Esophagus muscularis mucosa (tissue), 3 donors: ENCODE data around the gene RDH16.

Source experiments
- POLR2AphosphoS5 ChIP-seq, 2 donors: sonication (generic); formaldehyde crosslinking; IDR thresholded peaks; one replicate each; pipeline ENCODE4 v1.6.1; 2017; ENCODE audit warnings: antibody characterized with exemption in 2 of 2
- TF ChIP-seq, protein P1 (sequence below), 3 experiments: fragments of 200-600 bp in 2 of 3; fragments of 450-650 bp in 1 of 3; sonication (generic) in 2 of 3; IDR thresholded peaks; one replicate each; pipeline ENCODE4 v1.5.1; 2017 to 2019; ENCODE audit warnings: antibody characterized with exemption in 3 of 3, mild to moderate bottlenecking in 2 of 3, moderate library complexity in 1 of 3

DNA sequence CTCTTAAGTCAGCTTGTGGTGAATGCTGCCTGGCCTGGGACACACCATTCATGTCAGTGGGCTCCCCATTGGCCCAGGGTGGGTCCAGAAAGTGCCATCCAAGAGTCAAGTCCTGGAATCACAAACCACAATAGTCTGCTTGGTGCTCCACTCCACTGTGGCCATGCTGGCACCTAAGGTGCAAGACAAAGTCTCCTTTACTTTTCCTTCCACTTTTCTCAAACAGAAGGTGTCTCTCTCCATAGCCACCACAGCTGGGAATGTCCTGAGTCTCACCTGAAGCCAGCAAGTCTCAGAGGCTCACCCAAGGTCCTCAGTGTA is 9.0 kb downstream of the RDH16 start:
- TF ChIP-seq, protein P1, sequence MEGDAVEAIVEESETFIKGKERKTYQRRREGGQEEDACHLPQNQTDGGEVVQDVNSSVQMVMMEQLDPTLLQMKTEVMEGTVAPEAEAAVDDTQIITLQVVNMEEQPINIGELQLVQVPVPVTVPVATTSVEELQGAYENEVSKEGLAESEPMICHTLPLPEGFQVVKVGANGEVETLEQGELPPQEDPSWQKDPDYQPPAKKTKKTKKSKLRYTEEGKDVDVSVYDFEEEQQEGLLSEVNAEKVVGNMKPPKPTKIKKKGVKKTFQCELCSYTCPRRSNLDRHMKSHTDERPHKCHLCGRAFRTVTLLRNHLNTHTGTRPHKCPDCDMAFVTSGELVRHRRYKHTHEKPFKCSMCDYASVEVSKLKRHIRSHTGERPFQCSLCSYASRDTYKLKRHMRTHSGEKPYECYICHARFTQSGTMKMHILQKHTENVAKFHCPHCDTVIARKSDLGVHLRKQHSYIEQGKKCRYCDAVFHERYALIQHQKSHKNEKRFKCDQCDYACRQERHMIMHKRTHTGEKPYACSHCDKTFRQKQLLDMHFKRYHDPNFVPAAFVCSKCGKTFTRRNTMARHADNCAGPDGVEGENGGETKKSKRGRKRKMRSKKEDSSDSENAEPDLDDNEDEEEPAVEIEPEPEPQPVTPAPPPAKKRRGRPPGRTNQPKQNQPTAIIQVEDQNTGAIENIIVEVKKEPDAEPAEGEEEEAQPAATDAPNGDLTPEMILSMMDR (IDR thresholded peaks at IDR 0.05), result no peak
- TF ChIP-seq POLR2AphosphoS5 (IDR thresholded peaks at IDR 0.05), result no peak
